GM23338 (cell line): ENCODE results near the gene GNS.

Experiments
- CTCF ChIP-seq, 2 experiments: fragments of 200-600 bp in 1 of 2; sonication (generic) in 1 of 2; conservative IDR thresholded peaks; 2 replicates each; pipeline versions ENCODE4 v1.5.1 to v1.6.1; 2016 to 2017; ENCODE audit warnings: antibody characterized with exemption in 2 of 2, low read depth in 2 of 2, mild to moderate bottlenecking in 2 of 2, moderate library complexity in 1 of 2
- EZH2 ChIP-seq: fragments of 200-600 bp; sonication (generic); IDR thresholded peaks from one replicate; pipeline ENCODE4 v1.8.0; 2017; ENCODE audit warnings: antibody characterized with exemption, mild to moderate bottlenecking, low read depth; ENCODE audit not compliant: unreplicated experiment
- EZH2phosphoT487 ChIP-seq: fragments of 200-600 bp; sonication (generic); IDR thresholded peaks from one replicate; pipeline ENCODE4 v1.8.1; 2018; ENCODE audit warnings: antibody characterized with exemption; ENCODE audit not compliant: unreplicated experiment
- NANOG ChIP-seq: IDR thresholded peaks from 2 replicates; pipeline ENCODE4 v1.6.1; 2016; ENCODE audit warnings: antibody characterized with exemption, borderline replicate concordance
- ZNF114 ChIP-seq: fragments of 250-450 bp; sonication (Bioruptor Pico); IDR thresholded peaks from 2 replicates; pipeline ENCODE4 v1.5.0; 2020; ENCODE audit warnings: mild to moderate bottlenecking, moderate library complexity
- TF ChIP-seq, protein P1 (sequence below): IDR thresholded peaks from one replicate; pipeline ENCODE4 v1.6.1; 2018; ENCODE audit warnings: antibody characterized with exemption; ENCODE audit not compliant: unreplicated experiment

DNA sequence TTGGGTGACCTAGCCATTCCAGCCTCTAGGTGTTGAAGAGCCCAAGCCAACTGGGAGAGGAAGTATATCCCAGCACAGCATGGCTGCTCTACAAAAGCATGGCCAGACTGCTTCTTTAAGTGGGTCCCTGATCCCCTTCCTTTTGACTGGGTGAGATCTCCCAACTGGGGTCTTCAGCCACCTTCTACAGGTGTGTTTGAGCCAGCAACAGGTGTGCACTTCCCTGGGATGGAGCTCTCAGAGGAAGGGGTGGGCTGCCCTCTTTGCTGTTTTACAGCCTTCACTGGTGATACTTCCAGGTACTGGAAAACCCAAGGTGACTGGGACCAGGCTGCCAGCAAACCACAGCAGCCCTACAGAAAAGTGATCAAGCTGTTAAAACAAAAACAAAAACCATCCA lies 14.2 kb upstream of the GNS start:
- no peak for TF ChIP-seq CTCF (conservative IDR thresholded peaks at IDR 0.05; ENCODE audit: low read depth in 2 of 2)
- TF ChIP-seq NANOG: no peak
- TF ChIP-seq, protein P1, sequence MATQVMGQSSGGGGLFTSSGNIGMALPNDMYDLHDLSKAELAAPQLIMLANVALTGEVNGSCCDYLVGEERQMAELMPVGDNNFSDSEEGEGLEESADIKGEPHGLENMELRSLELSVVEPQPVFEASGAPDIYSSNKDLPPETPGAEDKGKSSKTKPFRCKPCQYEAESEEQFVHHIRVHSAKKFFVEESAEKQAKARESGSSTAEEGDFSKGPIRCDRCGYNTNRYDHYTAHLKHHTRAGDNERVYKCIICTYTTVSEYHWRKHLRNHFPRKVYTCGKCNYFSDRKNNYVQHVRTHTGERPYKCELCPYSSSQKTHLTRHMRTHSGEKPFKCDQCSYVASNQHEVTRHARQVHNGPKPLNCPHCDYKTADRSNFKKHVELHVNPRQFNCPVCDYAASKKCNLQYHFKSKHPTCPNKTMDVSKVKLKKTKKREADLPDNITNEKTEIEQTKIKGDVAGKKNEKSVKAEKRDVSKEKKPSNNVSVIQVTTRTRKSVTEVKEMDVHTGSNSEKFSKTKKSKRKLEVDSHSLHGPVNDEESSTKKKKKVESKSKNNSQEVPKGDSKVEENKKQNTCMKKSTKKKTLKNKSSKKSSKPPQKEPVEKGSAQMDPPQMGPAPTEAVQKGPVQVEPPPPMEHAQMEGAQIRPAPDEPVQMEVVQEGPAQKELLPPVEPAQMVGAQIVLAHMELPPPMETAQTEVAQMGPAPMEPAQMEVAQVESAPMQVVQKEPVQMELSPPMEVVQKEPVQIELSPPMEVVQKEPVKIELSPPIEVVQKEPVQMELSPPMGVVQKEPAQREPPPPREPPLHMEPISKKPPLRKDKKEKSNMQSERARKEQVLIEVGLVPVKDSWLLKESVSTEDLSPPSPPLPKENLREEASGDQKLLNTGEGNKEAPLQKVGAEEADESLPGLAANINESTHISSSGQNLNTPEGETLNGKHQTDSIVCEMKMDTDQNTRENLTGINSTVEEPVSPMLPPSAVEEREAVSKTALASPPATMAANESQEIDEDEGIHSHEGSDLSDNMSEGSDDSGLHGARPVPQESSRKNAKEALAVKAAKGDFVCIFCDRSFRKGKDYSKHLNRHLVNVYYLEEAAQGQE: no peak
- no peak for TF ChIP-seq EZH2
- TF ChIP-seq EZH2phosphoT487: no peak
- no peak for TF ChIP-seq ZNF114 (CRISPR knock-in tag)
